ENCODE measurements around the gene ESPN.
"Not testable (repeated sequence)": the region's sequence is repeated elsewhere in the genome, so short reads cannot be mapped to it uniquely, and the experiment has no call there.

- not testable (repeated sequence) for TF ChIP-seq ZBTB11 (CRISPR knock-in tag; IDR thresholded peaks at IDR 0.05); CEBPZ (IDR thresholded peaks at IDR 0.05; ENCODE audit: low read depth, low read length); EZH2 (IDR thresholded peaks at IDR 0.05; ENCODE audit: borderline replicate concordance, control insufficient read depth, low read depth, low read length); CTCF (IDR thresholded peaks at IDR 0.05 in 2 of 3, conservative IDR thresholded peaks at IDR 0.05 in 1 of 3; ENCODE audit: control insufficient read depth in 2 of 3, extremely low read depth in 1 of 3, insufficient read depth in 1 of 3, low read depth in 3 of 3, low read length in 3 of 3); EP300 (IDR thresholded peaks at IDR 0.05; ENCODE audit: borderline replicate concordance in 1 of 2, control insufficient read depth in 1 of 2, low read depth in 2 of 2, low read length in 2 of 2); CEBPB (IDR thresholded peaks at IDR 0.05; ENCODE audit: borderline replicate concordance in 1 of 2, low read depth in 2 of 2, low read length in 2 of 2); ELK1 (IDR thresholded peaks at IDR 0.05; ENCODE audit: low read depth, low read length); POLR2AphosphoS5 (IDR thresholded peaks at IDR 0.05; ENCODE audit: low read length); EGR1 (IDR thresholded peaks at IDR 0.05; ENCODE audit: borderline replicate concordance in 1 of 2, low read depth in 2 of 2, low read length in 2 of 2); YY1 (IDR thresholded peaks at IDR 0.05; ENCODE audit: low read depth, low read length)
- TF ChIP-seq, protein P1, sequence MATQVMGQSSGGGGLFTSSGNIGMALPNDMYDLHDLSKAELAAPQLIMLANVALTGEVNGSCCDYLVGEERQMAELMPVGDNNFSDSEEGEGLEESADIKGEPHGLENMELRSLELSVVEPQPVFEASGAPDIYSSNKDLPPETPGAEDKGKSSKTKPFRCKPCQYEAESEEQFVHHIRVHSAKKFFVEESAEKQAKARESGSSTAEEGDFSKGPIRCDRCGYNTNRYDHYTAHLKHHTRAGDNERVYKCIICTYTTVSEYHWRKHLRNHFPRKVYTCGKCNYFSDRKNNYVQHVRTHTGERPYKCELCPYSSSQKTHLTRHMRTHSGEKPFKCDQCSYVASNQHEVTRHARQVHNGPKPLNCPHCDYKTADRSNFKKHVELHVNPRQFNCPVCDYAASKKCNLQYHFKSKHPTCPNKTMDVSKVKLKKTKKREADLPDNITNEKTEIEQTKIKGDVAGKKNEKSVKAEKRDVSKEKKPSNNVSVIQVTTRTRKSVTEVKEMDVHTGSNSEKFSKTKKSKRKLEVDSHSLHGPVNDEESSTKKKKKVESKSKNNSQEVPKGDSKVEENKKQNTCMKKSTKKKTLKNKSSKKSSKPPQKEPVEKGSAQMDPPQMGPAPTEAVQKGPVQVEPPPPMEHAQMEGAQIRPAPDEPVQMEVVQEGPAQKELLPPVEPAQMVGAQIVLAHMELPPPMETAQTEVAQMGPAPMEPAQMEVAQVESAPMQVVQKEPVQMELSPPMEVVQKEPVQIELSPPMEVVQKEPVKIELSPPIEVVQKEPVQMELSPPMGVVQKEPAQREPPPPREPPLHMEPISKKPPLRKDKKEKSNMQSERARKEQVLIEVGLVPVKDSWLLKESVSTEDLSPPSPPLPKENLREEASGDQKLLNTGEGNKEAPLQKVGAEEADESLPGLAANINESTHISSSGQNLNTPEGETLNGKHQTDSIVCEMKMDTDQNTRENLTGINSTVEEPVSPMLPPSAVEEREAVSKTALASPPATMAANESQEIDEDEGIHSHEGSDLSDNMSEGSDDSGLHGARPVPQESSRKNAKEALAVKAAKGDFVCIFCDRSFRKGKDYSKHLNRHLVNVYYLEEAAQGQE (IDR thresholded peaks at IDR 0.05; ENCODE audit: low read depth, low read length) = not testable (repeated sequence)
Measured at GRCh38 chr1:6428453-6428852, 3.9 kb downstream of the ESPN start.

All from GM12878 (cell line).